Measurements from ENCODE around the gene FAM241B.

Gene FAM241B

GRCh38 chr10:69629897-69630650 lies at the start of gene FAM241B:
Gene FAM241B (plus strand): TSS chr10:69630247. CDS start chr10:69631744, 1,497 bp downstream.
- DNase-seq, result peak; percentile 34

GRCh38 chr10:69580435-69580834 lies 49.6 kb upstream of the FAM241B start:
- DNase-seq, result no peak

- no peak for DNase-seq
Observed at GRCh38 chr10:69583106-69583505, 46.9 kb upstream of the FAM241B start.

GRCh38 chr10:69584624-69585023 lies 45.4 kb upstream of the FAM241B start:
- no peak for DNase-seq

- no peak for DNase-seq
Observed at GRCh38 chr10:69588358-69588757, 41.7 kb upstream of the FAM241B start.

GRCh38 chr10:69600761-69601330 lies 29.2 kb upstream of the FAM241B start:
- no peak for DNase-seq

GRCh38 chr10:69609077-69609476 lies 21.0 kb upstream of the FAM241B start:
- no peak for DNase-seq

GRCh38 chr10:69612760-69613159 lies 17.3 kb upstream of the FAM241B start:
- no peak for DNase-seq

- DNase-seq, result no peak
Observed at GRCh38 chr10:69614130-69614529, 15.9 kb upstream of the FAM241B start.

GRCh38 chr10:69616358-69616757 lies 13.7 kb upstream of the FAM241B start:
- no peak for DNase-seq

GRCh38 chr10:69618746-69619145 lies 11.3 kb upstream of the FAM241B start:
- DNase-seq, result no peak

- DNase-seq, result no peak
Observed at GRCh38 chr10:69619626-69620025, 10.4 kb upstream of the FAM241B start.

- no peak for DNase-seq
Observed at GRCh38 chr10:69620625-69621024, 9.4 kb upstream of the FAM241B start.

GRCh38 chr10:69624245-69624786 lies 5.7 kb upstream of the FAM241B start:
- DNase-seq, result no peak

- DNase-seq, result no peak
Observed at GRCh38 chr10:69626826-69627225, 3.2 kb upstream of the FAM241B start.

- DNase-seq, result no peak
Observed at GRCh38 chr10:69628891-69629290, 1.2 kb upstream of the FAM241B start.

GRCh38 chr10:69629519-69629896 lies 539 bp upstream of the FAM241B start:
- no peak for DNase-seq

- DNase-seq, result no peak
Observed at GRCh38 chr10:69630651-69631400, 779 bp downstream of the FAM241B start.

- DNase-seq, result no peak
Observed at GRCh38 chr10:69631566-69631965, 1.5 kb downstream of the FAM241B start.

- no peak for DNase-seq
Observed at GRCh38 chr10:69632516-69633199, 2.6 kb downstream of the FAM241B start.

GRCh38 chr10:69633673-69634635 lies 3.9 kb downstream of the FAM241B start:
- DNase-seq, result no peak
